Superior temporal gyrus (tissue), 1 donor: ENCODE data around the gene C6orf89.

Experiments
- DNase-seq: peaks from one replicate; pipeline ENCODE4 v3.0.0-alpha.2; 2016; ENCODE audit errors: extremely low spot score

Gene C6orf89

DNA sequence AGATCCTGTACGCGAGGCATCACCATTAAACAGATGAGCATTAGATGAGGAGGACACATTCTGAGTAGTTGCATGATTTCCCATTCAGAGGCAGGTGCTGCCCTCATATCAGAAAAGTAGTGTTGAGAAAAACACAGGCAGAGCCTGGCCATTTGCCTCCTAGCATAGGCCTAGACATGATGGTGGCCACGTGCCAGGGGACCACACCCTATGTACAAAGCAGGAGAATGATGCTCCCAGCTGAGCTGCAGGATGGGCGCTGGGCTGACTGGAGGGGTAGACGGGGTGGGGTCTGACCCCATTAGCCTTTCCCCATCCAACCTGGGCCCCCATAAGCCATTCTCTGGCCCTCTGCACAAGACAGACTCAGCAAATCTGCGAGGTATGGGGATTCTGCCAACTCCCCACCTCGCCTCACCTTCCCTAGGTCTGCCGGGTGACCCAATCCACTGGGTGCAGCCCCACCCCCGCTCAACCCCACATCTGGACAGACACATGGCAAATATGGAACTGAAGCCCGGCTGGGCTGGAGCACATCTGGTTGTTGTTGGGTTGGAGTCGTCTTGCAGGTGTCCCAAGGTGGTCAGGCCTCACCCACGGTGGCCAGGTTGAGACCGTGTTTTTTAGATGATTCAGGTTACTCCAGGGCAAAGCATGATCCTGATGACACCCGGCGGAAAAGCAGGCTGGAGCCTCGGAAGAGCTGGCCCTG, 82.7 kb downstream of the C6orf89 start:
- no peak for DNase-seq

DNA sequence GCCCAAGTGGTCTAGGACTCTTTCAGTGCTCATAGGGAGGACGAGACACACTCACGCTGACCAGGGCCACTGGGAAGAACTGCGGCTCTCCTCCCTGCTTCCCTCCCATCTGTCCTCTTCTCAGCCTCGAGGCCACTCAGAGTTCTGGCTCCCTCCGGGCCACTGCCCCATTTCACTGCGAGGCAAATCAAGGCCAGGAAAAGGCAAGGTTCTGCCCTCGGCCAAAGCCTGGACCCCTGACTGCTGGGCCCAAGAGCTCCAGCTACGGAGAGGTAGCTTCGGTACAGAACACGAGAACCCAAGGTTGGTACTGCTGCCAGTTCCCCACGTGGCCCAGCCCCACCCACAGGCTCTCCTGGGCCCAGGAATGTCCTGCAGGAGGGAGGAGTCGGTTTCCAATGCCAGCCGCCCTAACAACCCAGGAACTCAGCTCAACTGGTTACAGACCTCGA, 83.5 kb downstream of the C6orf89 start:
- DNase-seq, result no peak

DNA sequence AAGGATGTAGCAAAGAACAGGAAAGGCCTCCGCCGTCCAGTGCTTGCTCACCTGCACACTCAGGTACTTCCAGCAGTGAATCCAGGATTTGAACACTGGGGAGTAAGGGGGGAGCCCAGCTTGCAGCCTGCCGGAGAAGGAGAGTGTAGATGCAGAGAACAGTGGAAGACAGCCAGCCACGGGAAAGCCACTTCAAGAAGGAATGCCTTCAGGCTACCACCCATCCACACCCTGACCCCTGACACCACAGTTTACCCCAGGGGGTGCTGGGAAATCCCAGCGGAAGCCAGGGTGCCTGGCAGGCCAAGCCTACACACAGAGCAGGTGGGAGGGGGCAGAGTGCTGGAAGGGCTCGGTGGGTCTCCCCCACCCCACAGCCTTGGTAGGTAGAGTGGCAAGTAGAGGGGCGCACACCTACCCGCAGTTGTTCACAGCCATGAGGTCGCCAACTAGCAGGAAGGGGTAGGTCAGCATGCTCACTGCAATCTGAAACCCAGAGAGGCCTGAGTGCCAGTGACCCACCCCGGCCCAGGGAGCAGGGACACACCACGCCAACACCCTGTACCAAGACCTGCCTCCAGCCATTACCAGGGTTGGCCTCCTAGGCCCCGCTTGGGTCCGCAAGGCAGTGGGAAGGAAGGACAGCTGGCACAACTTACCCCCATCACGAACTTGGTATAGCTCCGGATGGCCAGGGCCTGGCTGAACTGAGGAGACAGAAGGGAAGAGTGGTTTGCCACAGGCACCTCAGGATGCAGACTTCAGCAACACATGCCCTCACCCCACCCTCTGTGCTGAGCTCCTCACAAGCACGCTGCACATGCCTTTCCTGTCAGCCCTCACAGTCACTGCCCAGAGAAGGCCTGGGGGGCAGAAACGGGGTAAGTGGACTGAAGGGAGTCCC, 84.5 kb downstream of the C6orf89 start:
- no peak for DNase-seq

DNA sequence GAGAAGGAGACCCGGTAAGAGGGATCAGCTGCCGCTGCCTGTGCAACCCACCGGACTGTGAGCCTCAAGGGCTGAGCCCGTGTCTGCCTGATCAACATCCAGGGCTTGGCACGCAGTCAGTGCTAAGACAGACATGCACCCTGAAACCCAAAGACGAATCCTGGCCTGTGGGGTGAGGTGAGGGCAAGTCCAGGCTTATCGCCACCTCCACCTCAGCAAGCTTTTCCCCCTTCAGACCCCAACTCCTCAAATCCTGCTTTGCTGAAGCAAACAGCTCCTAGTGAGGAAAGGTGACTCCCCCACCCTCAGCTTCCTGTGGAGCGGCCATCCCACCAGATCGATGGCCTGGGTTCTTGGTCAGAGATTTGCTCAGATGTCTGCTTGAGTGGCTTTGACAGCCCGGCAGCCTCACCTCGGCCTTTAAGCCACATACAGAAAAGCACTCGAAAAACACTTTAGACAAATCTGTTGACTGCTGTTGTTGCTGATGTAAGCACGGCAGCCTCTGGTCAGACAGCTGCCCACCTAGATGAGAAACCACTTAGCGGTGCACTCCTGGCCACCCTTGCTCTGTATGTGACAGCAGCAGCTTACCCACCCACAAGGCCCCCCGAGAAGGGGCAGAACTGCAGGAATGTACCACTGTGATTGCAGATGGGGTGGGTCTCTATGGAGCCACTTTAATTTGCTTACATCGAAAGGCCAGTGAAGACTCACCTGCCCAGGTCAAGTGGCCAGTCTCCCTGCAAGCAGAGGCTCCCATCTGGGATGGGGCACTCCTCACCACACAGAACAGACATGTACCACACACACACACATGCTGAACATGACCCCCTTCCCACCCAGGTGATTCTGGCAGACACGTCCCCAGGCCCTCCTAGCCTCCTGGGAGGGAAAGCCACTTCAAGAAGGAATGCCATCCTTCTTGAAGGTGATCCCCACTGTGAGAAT, 85.4 kb downstream of the C6orf89 start:
- no peak for DNase-seq

DNA sequence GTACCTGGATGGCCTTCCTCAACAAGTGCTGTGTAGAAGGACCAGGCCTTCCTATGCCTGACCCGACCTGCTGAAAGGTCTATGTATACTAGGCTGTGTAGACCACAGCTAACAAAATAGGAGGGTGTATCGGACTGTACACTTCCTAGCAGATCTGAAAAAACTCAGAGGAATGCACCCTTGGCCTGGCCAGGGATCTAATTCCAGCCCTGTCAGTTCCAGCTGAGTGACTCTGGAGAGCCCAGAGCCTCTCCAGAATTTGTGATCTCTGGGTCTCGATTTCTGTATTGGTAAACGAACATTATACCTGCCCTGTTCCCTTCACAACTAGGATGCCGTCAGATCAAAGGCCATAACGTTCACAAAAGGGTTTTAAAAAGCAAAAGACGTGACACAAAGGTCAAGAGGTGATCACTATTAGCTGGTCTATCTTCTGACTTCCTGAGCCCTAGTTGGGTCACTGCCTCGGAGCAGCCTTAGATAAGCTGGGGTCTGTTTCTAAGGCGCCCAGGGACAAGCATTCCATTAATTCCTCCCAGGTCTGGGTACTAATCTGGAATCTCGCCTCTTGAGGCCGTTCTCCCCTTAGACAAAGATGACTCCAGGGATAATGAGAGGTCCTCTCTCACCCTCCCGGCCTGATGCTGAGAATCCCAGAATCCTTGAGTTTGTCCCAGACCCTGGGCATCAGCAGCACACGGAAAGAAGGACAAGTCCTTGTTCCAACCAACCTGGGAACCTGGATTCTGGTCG, 86.3 kb downstream of the C6orf89 start:
- no peak for DNase-seq

DNA sequence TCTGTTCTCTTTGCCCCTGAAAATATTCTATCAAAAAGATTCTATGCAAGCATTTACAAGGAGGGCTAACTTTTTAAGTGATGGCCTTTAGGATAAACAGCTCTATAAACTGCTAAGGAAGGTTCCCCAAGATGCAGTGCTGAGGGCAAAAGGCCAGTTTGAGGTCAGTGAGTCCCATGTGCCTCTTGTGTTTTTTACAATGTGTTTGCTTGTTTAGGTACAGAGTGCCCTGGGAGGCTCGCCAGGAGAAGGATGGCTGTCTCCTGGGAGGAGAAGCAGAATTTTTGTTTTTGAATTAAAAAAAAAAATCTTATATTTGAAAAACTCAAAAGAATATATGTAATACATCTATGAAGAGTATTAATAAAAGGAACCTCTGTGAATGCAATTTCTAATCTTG, 87.4 kb downstream of the C6orf89 start:
- no peak for DNase-seq

DNA sequence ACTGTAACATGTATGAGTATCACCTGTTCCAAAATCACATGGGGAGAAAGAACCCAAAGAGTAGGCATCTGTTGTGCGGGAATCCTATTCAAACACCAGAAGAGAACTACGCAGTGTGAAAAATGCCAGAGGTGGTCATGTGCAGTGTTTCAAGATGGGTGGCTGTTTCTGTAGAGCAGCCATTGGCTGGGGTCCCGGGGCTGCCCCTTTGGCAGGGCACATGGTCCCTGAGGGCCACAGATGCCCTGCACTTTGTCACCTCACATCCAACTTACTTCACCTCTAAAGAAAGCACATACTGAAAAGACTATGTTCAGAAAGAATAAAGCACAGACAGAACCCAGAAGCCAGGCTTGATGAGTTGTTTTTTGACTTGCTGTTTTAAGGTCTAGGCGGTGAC, 87.9 kb downstream of the C6orf89 start:
- no peak for DNase-seq

DNA sequence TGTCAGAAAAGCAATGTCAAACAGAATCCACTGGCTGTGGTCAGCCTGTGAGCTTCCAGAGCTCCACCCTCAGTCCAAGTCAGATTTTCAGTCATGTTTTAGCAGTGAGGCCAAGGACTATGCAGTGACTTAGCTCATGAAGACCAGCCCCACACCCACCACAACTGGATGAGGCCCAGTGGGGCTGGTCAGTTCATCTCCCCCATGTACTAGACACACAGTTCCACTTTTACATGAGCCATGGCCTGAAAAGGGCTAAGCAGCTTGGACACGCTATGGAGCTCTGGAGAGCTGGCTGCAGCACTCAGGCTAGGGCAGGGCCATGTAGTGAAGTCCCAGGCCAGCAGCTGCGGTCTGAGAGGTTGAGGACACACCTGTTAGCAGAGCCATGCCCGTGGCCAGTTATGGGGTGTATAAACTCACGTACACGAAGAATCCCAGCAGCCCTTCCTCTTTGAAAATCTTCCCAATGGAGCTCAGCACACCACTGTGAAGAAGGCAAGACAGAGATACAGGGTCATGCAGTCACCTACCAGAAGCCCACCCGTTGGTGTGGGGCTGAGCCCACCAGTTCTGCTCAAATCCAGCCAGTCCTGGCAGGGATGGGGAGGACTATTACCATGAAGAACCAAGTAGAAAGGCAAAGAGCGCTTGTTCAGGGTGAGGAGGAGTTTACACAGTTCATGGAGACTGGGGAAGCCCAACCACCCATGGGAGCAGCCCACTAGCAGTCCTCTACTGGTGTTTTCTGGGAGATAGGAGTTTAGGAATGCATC, 89.7 kb downstream of the C6orf89 start:
- no peak for DNase-seq

DNA sequence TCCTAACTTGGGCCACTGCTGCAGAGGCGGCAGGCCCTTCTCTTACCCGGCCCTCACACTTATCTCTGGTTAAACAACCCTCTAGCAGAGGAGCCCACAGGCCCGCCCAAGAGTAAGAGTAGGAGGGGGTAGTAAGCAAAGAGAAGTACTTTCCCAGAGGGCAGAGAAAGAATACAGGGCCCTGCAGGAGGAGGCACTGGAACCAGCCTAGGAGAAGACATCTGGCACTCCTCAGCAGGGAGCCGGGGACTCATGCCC, 90.2 kb downstream of the C6orf89 start:
- no peak for DNase-seq

DNA sequence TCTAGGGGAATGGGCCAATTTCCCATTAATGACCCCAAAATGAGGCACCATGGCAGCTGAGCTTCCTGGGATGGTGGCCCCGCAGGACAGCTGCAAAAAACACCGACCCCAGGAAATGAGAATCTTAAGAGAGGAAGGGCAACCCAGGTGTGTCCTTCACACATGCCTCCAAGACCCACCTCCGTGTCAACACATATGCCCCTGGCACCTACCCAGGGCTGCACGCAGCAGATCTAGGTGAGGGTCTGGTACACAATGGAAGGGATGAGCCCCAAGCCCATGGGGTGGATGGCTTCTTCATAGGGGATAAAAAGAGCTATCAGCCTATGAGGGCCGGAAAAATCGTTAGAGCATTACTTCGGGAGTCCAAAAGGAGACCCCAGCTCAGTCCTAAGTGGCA, 90.8 kb downstream of the C6orf89 start:
- no peak for DNase-seq

DNA sequence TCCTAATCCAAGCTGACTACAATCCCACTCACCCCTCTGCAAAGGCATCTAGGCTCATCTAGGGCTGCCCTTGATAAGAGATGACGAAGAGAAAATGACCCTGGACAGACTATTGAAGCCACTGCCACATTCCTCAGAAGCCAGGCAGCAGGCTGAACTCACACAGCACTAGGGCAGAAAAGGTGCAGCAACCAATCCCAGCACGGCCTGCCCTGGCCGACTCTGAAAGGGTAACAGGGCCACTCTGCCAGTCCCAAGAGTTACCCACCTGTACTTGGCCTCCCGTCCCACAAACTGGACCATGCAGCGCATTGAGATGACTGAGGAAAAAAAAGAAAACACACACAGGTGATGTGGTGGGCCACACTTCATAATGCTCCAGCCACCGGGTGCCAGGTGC, 91.2 kb downstream of the C6orf89 start:
- DNase-seq, result no peak

DNA sequence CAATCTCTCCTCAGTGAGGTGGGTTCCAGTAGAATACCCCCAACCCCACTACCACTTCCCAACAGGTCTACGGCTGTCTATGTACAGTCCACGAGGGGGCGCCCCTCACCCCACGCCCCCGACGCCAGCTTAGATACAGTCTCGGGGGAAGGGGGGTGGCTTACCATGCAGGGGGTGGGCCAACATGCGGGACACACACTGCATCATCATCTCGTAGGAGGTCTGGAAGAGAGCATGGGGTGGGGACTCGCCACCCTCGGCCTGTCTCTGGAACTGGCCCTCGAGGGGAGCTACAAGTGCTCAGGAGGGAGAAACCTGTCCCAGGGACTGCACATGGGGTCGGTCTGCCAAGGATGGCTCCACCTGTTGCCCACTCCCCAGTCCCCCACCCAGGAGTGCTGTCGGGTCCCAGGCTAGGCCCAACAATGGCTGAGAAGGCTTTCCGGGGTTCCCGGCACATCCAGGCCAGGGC, 91.8 kb downstream of the C6orf89 start:
- no peak for DNase-seq
